Erythroblast (primary cell): ENCODE data around the gene SHB.

ENCODE experiments used
- GATA1 ChIP-seq: IDR thresholded peaks from 2 replicates; pipeline ENCODE4 v1.6.1; 2011; ENCODE audit warnings: low read depth, mild to moderate bottlenecking, control low read depth, low read length, moderate library complexity
- POLR2A ChIP-seq: IDR thresholded peaks from 2 replicates; pipeline ENCODE4 v1.6.1; 2011; ENCODE audit warnings: mild to moderate bottlenecking, low read length

GRCh38 chr9:38084556-38084880, 15.5 kb upstream of the SHB start:
- no peak for TF ChIP-seq POLR2A
- no peak for TF ChIP-seq GATA1
